Measurements from ENCODE around the gene PUS10.

The PUS10 gene

GRCh38 chr2:60973705-60974104, 44.4 kb downstream of the PUS10 start:
- DNase-seq (ENCODE audit: low read depth in 2 of 2, low spot score in 1 of 2), result no peak

DNA sequence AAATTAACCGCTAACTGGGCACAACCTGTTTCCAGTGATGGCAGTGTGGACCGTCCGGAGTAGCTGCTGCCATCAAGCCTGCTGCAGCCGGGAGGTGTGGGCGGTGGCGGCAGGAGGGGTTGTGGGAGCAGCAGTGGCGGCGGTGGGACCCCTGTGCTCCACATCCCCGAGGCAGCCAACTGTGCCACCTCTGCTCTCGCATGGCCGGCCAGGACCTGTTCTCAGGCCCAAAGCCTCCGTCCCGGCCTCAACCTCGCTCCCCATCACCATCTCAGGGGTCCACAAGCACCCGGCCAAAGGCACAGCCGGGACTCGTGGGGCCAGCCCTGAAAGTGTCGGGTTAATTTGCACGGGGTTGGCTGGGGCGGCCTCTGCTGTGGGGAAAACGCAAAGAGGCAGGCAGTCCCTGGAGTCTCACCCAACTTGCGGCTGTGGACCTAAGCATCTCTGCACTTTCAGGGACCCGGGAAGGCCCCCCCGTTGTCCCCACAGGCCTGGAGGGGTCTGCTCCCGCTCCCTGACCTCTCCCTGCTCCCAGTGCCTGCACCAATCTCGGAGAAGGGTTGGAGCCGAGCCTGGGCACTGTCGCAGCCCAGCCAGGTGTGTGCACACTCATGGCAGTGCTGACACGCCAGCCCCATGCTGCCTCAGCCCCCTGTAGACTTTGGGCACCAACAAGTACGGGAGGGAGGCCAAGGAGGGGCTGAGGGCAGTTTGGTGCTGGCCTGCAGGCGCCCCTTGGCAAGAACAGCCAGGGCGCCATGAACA, 45.0 kb downstream of the PUS10 start:
- no peak for DNase-seq (ENCODE audit: low read depth in 2 of 2, low spot score in 1 of 2)

GRCh38 chr2:60966507-60967405, 51.3 kb downstream of the PUS10 start:
- DNase-seq (ENCODE audit: low read depth in 2 of 2, low spot score in 1 of 2), result no peak

DNA sequence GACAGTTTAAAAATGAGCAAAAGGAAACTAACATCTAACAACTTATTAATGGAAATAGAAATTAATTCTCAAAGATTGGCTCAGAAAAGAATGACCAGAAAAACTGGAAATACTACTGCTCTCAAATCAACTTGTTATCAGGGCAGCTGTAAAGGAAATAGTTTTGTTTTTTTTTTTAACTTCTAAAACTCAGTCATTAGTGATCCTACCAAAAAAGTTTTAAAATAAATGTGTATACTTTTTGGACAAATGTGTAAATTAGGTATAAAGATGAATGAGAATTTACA, 52.6 kb downstream of the PUS10 start:
- DNase-seq (ENCODE audit: low read depth in 2 of 2, low spot score in 1 of 2), result no peak

GRCh38 chr2:60964651-60965498, 53.2 kb downstream of the PUS10 start:
- DNase-seq (ENCODE audit: low read depth in 2 of 2, low spot score in 1 of 2), result no peak

DNA sequence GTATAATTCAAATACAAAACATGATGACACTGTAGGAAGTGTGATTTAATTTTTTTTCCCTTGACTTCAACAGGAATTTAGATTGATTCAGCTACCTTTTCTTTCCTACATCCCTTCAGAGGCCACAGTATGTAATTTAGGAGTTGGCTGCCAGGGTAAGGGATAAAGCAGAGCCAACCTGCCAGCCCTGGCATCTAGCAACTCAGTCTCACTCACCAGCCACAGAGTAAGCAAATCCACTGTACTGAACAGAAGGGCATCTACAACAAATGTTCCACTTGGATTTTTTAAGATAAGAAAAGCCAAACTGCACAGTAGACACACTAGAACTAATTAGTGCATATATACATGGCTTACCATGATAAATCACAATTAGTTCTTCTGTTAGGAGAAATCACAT, 54.9 kb downstream of the PUS10 start:
- DNase-seq (ENCODE audit: low read depth in 2 of 2, low spot score in 1 of 2), result no peak

- DNase-seq (ENCODE audit: low read depth in 2 of 2, low spot score in 1 of 2), result no peak
These were observed 55.5 kb downstream of the PUS10 start for GRCh38 chr2:60962528-60962927.

DNA sequence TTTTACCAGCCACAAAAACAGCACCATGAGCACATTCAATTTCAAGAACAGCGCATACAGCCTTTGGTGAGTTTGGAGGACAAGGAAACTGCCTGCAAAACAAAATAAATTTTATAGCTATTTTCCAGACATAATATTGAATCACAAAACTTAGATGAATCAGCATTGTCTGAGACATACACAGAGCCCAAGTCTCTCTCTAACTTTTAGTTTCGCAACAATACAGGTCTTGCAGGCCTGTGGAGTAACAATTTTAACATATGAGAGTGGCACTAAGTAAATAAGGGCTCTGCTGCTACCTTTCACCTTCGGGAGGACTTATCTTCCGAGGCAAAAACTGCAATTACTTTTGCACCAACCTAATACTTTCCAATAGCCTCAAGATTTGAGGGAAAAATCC, 56.6 kb downstream of the PUS10 start:
- no peak for DNase-seq (ENCODE audit: low read depth in 2 of 2, low spot score in 1 of 2)

DNA sequence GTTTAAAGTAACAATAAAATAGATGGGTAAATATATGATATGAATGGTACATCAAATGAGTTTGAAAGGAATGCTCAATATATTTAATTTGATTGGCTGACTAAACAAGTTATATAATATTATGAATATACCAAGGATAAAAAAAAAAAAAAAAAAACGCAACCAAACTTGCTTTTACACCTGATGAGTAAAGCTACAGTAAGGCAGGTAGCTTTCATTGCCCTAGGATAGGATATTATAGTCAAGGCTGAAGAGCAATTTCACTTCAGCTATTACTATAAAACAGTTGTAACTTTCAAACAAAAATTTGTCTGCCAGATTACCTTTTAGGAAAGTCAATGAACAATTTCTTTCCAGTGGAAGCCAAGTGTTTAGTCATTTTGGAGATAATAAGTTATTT, 57.3 kb downstream of the PUS10 start:
- no peak for DNase-seq (ENCODE audit: low read depth in 2 of 2, low spot score in 1 of 2)

DNA sequence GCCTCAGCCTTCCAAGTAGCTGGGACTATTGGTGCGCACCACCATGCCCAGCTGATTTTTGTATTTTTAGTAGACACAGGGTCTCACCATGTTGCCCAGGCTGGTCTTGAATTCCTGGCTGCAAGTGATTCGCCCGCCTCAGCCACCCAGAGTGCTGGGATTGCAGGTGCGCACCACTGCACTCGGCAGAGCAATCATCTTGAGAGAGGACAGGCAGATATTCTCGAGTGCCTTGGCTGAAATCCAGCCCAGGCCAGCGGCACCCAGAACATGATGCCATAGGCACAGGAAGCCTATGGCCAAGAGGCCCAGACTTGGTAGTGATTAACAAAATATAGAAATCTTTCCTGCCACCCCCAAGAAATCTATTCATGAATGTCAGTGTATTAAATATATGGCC, 58.6 kb downstream of the PUS10 start:
- DNase-seq (ENCODE audit: low read depth in 2 of 2, low spot score in 1 of 2), result no peak

DNA sequence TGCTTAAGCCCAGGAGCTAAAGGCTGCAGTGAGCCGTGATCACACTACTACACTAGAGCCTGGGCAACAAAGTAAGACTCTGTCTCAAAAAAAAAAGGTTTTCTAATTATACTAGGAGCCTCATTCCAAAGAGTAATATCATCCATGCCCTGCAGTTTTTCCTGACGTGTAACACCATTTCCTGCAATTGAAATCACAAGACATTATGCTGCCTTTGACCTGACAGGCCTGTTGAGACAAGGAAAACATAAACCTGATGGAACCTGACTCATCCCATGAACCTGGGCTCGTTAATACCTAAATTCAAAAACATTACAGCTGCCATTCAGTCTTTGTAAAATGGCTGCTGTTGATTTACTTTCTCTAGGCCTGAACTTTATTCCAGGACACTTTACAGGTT, 59.3 kb downstream of the PUS10 start:
- DNase-seq (ENCODE audit: low read depth in 2 of 2, low spot score in 1 of 2), result no peak

DNA sequence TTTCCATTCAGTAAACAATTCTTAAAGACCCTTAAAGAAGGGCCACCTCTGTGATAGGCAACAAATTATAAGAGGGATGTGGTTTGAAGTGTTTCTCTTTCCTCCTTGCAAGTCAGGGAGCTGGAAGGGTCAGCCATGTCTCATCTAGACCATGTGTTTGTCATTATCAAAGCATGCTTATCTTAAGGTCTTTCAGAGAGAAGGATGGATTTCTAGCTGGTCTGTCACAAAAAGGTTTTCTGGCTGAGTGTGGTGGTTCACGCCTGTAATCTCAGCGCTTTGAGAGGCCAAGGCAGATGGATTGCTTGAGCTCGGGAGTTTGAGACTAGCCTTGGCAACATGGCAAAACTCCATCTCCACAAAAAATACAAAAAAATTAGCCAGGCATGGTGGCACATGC, 59.7 kb downstream of the PUS10 start:
- DNase-seq (ENCODE audit: low read depth in 2 of 2, low spot score in 1 of 2), result no peak

DNA sequence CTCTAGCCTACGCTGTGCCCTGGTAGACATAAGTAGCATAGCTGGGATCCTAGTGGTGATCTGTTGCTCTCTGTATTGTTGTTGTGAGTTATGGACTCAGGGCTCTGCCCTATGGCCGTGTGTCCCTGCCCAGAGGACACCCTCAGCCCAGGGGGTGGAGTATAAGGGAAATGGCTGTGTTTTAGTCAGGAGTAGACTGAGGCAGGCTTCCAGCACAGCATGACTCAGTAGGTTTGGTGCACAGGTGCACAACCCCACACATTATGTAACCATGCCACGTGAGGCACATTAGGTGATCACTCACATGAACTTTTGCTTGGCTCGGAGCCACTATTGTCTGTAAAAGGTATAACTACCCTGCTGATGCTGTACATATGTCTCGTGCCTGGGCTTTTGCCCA, 60.4 kb downstream of the PUS10 start:
- no peak for DNase-seq (ENCODE audit: low read depth in 2 of 2, low spot score in 1 of 2)

DNA sequence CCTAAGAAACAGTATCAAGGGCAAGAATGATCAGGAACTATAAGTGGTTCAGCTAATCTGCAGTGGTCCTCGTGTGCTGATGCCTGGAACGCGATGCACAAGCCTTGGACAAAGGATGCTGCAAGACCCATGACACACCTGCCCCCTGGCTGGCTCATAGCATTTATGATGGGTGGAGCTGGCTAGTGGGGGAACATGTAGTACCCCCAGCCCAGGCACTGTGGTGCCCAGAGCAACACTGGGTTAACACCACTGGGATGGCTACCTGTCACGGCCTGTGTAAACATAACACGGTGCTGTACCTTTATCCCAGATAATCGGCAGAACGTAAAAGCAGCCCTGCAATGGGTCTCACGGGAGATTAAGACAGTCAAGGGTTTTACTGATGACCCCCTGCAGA, 60.8 kb downstream of the PUS10 start:
- no peak for DNase-seq (ENCODE audit: low read depth in 2 of 2, low spot score in 1 of 2)

GRCh38 chr2:60954139-60954538, 63.9 kb downstream of the PUS10 start:
- DNase-seq (ENCODE audit: low read depth in 2 of 2, low spot score in 1 of 2), result no peak

GRCh38 chr2:60948926-60949579, 69.0 kb downstream of the PUS10 start:
- no peak for DNase-seq (ENCODE audit: low read depth in 2 of 2, low spot score in 1 of 2)

DNA sequence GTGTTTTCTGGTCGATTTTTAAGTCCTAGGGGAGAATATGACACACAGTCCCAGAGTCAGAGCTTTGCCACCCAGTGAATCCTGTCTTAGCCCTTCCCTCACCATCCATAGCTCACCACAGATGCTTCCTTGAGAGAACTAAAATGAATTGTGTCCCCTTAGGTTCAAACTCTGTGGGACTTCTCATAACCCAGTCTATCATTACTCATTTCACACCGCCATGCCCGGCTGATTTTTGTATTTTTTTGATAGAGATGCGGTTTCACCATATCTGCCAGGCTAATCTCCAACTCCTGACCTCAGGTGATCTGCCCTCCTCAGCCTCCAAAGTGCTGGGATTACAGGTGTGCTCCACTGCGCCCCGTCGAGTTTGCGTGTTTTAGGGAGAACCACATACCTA, 69.9 kb downstream of the PUS10 start:
- no peak for DNase-seq (ENCODE audit: low read depth in 2 of 2, low spot score in 1 of 2)

GRCh38 chr2:60947056-60947455, 71.0 kb downstream of the PUS10 start:
- DNase-seq (ENCODE audit: low read depth in 2 of 2, low spot score in 1 of 2), result no peak

- no peak for DNase-seq (ENCODE audit: low read depth in 2 of 2, low spot score in 1 of 2)
These were observed 72.7 kb downstream of the PUS10 start for GRCh38 chr2:60945341-60945740.

GRCh38 chr2:60939622-60940021, 78.4 kb downstream of the PUS10 start:
- DNase-seq (ENCODE audit: low read depth in 2 of 2, low spot score in 1 of 2), result no peak

- DNase-seq (ENCODE audit: low read depth in 2 of 2, low spot score in 1 of 2), result no peak
These were observed 79.8 kb downstream of the PUS10 start for GRCh38 chr2:60938301-60938700.
